Hematopoietic multipotent progenitor cell treated with erythropoietin and hydrocortisone succinate and interleukin-3 and kit ligand, for 15 days (in vitro differentiated cells): ENCODE measurements around the gene ATG4C.

Experiments used
- DNase-seq: peaks from one replicate; pipeline ENCODE4 v3.0.0-alpha.2; 2015; ENCODE audit warnings: low spot score

ATG4C gene

DNA sequence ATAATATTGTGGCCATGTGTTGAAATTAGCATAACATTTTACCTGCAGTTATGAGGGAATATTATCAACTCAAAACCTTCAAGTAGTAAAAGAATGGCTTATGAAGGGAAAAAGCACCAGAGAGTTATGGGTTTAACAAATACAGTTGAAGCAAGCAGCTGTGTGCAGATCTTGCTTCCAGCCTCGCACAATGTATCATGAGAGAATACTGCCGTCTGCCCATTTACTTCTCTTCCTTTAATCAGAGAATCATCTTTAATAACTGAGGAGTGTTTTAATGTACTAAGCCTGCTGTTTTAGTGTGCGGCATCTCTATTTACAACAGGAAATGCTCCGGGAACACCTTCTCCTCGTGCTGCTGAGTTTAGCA, 120.9 kb downstream of the ATG4C start:
- DNase-seq: no peak

DNA sequence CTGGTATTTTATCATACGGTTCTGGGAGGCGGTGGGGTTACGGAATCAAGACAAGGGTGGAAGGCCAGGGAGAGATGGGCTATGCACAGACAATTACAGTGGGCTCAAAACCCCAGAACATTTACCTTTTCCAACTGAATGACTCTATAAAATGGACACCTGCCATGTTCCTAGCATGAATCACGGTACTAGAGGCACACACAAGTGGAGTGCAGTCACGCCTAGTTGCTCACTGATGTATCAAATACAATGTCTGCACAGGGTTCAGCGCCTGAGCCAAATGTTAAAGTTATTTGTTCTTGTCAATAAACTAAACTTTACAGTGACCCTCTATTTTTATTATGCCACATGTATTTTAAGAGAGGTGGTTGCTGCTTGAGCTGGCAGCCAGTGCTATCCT, 121.4 kb downstream of the ATG4C start:
- DNase-seq: no peak

DNA sequence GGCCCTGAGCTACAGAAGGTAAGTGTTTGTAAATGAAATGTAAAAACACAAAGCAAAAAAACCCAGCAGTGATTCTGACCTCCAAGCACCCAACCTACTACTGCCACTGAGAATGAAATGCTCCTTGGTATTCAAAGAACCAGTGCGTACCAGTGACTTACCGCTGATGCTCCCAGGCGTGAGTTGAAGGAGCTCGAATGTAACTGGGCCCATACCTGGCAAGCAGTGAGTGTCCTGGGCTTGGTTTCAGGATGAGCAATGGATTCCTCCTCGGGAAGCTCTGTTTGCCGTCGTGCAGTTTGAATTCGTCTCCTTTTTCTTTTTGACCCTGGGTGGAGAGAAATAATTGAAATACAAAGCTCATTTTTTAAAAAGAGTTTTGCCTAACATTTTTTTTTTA, 121.9 kb downstream of the ATG4C start:
- no peak for DNase-seq

DNA sequence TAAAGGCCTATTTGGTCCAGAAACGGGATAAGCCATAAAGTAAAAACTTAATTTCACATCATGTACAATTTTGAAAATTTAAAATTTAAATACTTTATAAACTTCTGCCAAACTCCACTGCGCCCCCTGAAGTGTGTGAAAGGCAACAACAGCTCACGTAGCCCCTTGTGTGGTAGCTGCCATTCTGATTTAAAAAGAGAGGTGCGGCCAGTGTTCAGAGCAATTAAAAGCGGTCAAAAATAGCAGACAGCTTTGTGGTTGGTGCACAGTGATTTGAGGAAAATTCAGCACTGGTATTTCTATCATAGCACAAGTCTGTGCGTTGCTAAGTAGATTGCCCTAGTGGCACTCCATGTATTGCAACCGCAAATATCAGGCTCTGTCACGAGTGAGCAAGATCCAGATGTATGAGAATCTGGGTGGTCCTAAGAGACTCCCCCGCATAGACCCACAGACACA, 122.5 kb downstream of the ATG4C start:
- no peak for DNase-seq

DNA sequence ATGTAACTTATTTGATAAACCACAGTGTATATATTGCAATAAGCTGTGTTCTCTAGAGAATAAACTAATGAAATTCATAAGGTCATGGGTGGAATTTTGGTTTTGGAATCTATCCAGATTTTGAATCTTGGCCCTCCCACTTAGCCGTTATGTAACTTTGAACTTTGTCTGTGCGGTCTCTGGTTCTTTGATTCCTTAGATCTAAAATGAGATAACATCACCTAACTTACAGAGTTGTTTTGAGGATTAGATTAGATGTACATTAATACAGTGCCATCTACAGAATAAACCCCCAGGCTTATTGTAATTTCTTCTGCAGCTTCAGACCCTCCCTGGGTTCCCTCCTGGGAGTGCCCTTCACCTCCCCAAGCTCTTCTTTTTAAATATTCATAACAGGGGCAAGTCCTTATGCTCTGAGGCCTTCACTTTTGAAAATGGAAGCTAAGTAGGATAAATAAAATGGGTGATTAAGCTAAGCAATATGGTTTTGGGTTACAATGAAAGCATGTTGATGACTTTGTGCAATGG, 124.3 kb downstream of the ATG4C start:
- DNase-seq: no peak

- DNase-seq: no peak
These were observed 128.2 kb downstream of the ATG4C start for GRCh38 chr1:62912028-62912638.
